GM23338 (cell line): ENCODE data around the gene FMC1. TPM values are rescaled to one million over a fixed set of nuclear protein-coding genes. Genes with fewer than 3 reads are reported as not detected.
A peak's percentile ranks its signal among the peaks of the same experiment; 100 is the strongest.

ENCODE experiments used
- ATAC-seq: fragments of 200-7000 bp; cut with Tn5 transposase; 3 replicates; pipeline ENCODE4 v1.9.1; 2020
- DNase-seq: peaks from one replicate; pipeline ENCODE4 v3.0.0-alpha.2; 2015; ENCODE audit warnings: low spot score
- H2AFZ ChIP-seq: fragments of 200-600 bp; sonication (generic); 2 replicates; pipeline ENCODE4 v1.8.0; 2016; ENCODE audit warnings: antibody characterized with exemption, mild to moderate bottlenecking, moderate library complexity
- H3F3A ChIP-seq: fragments of 200-600 bp; sonication (generic); replicated peaks from 2 replicates; pipeline ENCODE4 v1.8.0; 2017; ENCODE audit warnings: antibody characterized with exemption, mixed run types, low read depth
- H3K27ac ChIP-seq: fragments of 200-600 bp; sonication (generic); 2 replicates; pipeline ENCODE4 v1.6.1; 2016; ENCODE audit warnings: low read depth
- H3K27me3 ChIP-seq: fragments of 200-600 bp; sonication (generic); 2 replicates; pipeline ENCODE4 v1.8.0; 2016; ENCODE audit warnings: mild to moderate bottlenecking, mixed run types, moderate library complexity; ENCODE audit not compliant: insufficient read depth
- H3K36me3 ChIP-seq: fragments of 200-600 bp; sonication (generic); 2 replicates; pipeline ENCODE4 v1.8.0; 2016; ENCODE audit warnings: mild to moderate bottlenecking; ENCODE audit not compliant: insufficient read depth
- H3K4me1 ChIP-seq: fragments of 200-600 bp; sonication (generic); 2 replicates; pipeline ENCODE4 v1.8.0; 2016; ENCODE audit warnings: mild to moderate bottlenecking, moderate library complexity; ENCODE audit not compliant: insufficient read depth
- H3K4me2 ChIP-seq: fragments of 200-600 bp; sonication (generic); 2 replicates; pipeline ENCODE4 v1.7.1; 2017; ENCODE audit warnings: mixed run types
- H3K4me3 ChIP-seq: fragments of 200-600 bp; sonication (generic); 2 replicates; pipeline ENCODE4 v1.6.1; 2016; ENCODE audit warnings: mixed run types
- H3K79me2 ChIP-seq: fragments of 200-600 bp; sonication (generic); replicated peaks from 2 replicates; pipeline ENCODE4 v1.8.0; 2017; ENCODE audit warnings: mild to moderate bottlenecking; ENCODE audit not compliant: insufficient read depth
- H3K9me2 ChIP-seq: fragments of 200-600 bp; sonication (generic); 2 replicates; pipeline ENCODE4 v1.8.0; 2017; ENCODE audit not compliant: insufficient read depth
- H4K20me1 ChIP-seq: fragments of 200-600 bp; sonication (generic); replicated peaks from 2 replicates; pipeline ENCODE4 v1.8.0; 2017; ENCODE audit warnings: mild to moderate bottlenecking; ENCODE audit not compliant: insufficient read depth
- H3K27ac Mint-ChIP-seq: 2 replicates; pipeline ENCODE4 v1.8.0; 2020; ENCODE audit warnings: inconsistent platforms, mild to moderate bottlenecking, moderate library complexity, mixed read lengths
- H3K27me3 Mint-ChIP-seq: 3 replicates; pipeline ENCODE4 v1.8.0; 2022; ENCODE audit warnings: low read depth, mild to moderate bottlenecking, moderate library complexity, mixed read lengths, inconsistent platforms; ENCODE audit not compliant: insufficient read depth, poor library complexity
- H3K36me3 Mint-ChIP-seq: 3 replicates; pipeline ENCODE4 v1.8.0; 2021; ENCODE audit warnings: low read depth, mild to moderate bottlenecking, inconsistent platforms, moderate library complexity, mixed read lengths
- H3K4me1 Mint-ChIP-seq: 3 replicates; pipeline ENCODE4 v1.8.0; 2020; ENCODE audit warnings: mild to moderate bottlenecking, inconsistent platforms, mixed read lengths
- H3K4me3 Mint-ChIP-seq: 3 replicates; pipeline ENCODE4 v1.8.0; 2021; ENCODE audit warnings: moderate library complexity, mild to moderate bottlenecking, inconsistent platforms, mixed read lengths
- H3K9me3 Mint-ChIP-seq: 3 replicates; pipeline ENCODE4 v1.8.0; 2020; ENCODE audit warnings: moderate library complexity, mild to moderate bottlenecking, inconsistent platforms, mixed read lengths
- CTCF ChIP-seq, 2 experiments: fragments of 200-600 bp in 1 of 2; sonication (generic) in 1 of 2; conservative IDR thresholded peaks; 2 replicates each; pipeline versions ENCODE4 v1.5.1 to v1.6.1; 2016 to 2017; ENCODE audit warnings: antibody characterized with exemption in 2 of 2, low read depth in 2 of 2, mild to moderate bottlenecking in 2 of 2, moderate library complexity in 1 of 2
- ETS1 ChIP-seq: IDR thresholded peaks from 2 replicates; pipeline ENCODE4 v1.6.1; 2016; ENCODE audit warnings: antibody characterized with exemption
- EZH2phosphoT487 ChIP-seq: fragments of 200-600 bp; sonication (generic); IDR thresholded peaks from one replicate; pipeline ENCODE4 v1.8.1; 2018; ENCODE audit warnings: antibody characterized with exemption; ENCODE audit not compliant: unreplicated experiment
- JUNB ChIP-seq: IDR thresholded peaks from one replicate; pipeline ENCODE4 v1.6.1; 2016; ENCODE audit warnings: antibody characterized with exemption; ENCODE audit not compliant: unreplicated experiment
- NANOG ChIP-seq: IDR thresholded peaks from 2 replicates; pipeline ENCODE4 v1.6.1; 2016; ENCODE audit warnings: antibody characterized with exemption, borderline replicate concordance
- REST ChIP-seq: IDR thresholded peaks from one replicate; pipeline ENCODE4 v1.6.1; 2018; ENCODE audit warnings: antibody characterized with exemption; ENCODE audit not compliant: unreplicated experiment
- STAT1 ChIP-seq: IDR thresholded peaks from one replicate; pipeline ENCODE4 v1.6.1; 2016; ENCODE audit warnings: antibody characterized with exemption; ENCODE audit not compliant: unreplicated experiment
- ZNF114 ChIP-seq: fragments of 250-450 bp; sonication (Bioruptor Pico); IDR thresholded peaks from 2 replicates; pipeline ENCODE4 v1.5.0; 2020; ENCODE audit warnings: mild to moderate bottlenecking, moderate library complexity
- polyA plus RNA-seq: library from polyadenylated mRNA; unstranded; fragments of >200 nt; fragmentation: Nextera tagmentation; extraction: Ambion mirVana; gene quantifications from 2 replicates; pipeline ENCODE4 v1.2.1, GENCODE V29; 2016
- total RNA-seq: library from RNA; depleted of rRNA; stranded (reverse); fragments of >200 nt; shearing (Covaris generic); gene quantifications from 2 replicates; pipeline ENCODE4 v1.2.3, GENCODE V29; 2014

FMC1 gene
- total and polyA plus RNA-seq, 2 experiments from 2014 or later, result 4.8 to 70.5 TPM

GRCh38 chr7:139370943-139371313 is 29.8 kb downstream of the FMC1 start:
- Mint-ChIP-seq H3K27ac (peak overlapping the region; percentile 83), H3K4me1 (peaks cover 49% of the 10 kb centered on the region)
- peaks cover 100% of the 10 kb centered on the region for H3K79me2 ChIP-seq

More at GRCh38 chr7:139370943-139371313, 29.8 kb downstream of the FMC1 start:
- Mint-ChIP-seq H3K4me3 (no peak overlapping the region), H3K27me3 (no peaks in the 10 kb centered on the region), H3K36me3 (peaks cover 15% of the 10 kb centered on the region; the same call in 2 of the 3 replicates), H3K9me3 (no peaks in the 10 kb centered on the region)
- no peaks in the 10 kb centered on the region for H3K27me3 ChIP-seq
- H3K36me3 ChIP-seq, result peaks cover 3% of the 10 kb centered on the region; the same call in 1 of the 2 replicates
- no peak overlapping the region for H3K4me3 ChIP-seq
- TF ChIP-seq EZH2phosphoT487 (no peak), ETS1 (no peak), NANOG (no peak), STAT1 (no peak), ZNF114 (CRISPR knock-in tag) (no peak), CTCF (conservative IDR thresholded peaks at IDR 0.05; ENCODE audit: low read depth in 2 of 2) (no peak), REST (no peak), JUNB (no peak)
- no peak overlapping the region for H2AFZ ChIP-seq
- peak overlapping the region; percentile 10; the same call in 1 of the 2 replicates for H3K27ac ChIP-seq
- peaks cover 40% of the 10 kb centered on the region for H3K4me1 ChIP-seq
- peak overlapping the region; percentile 39; the same call in 1 of the 2 replicates for H3K4me2 ChIP-seq
- ATAC-seq (peak; percentile 77), DNase-seq (peak; percentile 29)
- H4K20me1 ChIP-seq, result peaks cover 43% of the 10 kb centered on the region
- H3K9me2 ChIP-seq, result no peaks in the 10 kb centered on the region
- H3F3A ChIP-seq, result no peaks in the 10 kb centered on the region
